ENCODE results near the gene HDAC4.

Gene HDAC4

GRCh38 chr2:239095460-239096081 is 305.2 kb downstream of the HDAC4 start:
- ChIA-PET POLR2A (no interaction called here), CTCF (no interaction called here)
- no peak for DNase-seq (ENCODE audit: extremely low spot score)
- TF ChIP-seq NFRKB (IDR thresholded peaks at IDR 0.05) (no peak), L3MBTL2 (conservative IDR thresholded peaks at IDR 0.05) (no peak), ZNF384 (IDR thresholded peaks at IDR 0.05) (no peak), FOXA1 (IDR thresholded peaks at IDR 0.05) (no peak), LEF1 (IDR thresholded peaks at IDR 0.05; ENCODE audit: borderline replicate concordance) (no peak), ELF4 (IDR thresholded peaks at IDR 0.05) (no peak), PKNOX1 (IDR thresholded peaks at IDR 0.05) (no peak), FOXK2 (IDR thresholded peaks at IDR 0.05) (no peak), HDGF (IDR thresholded peaks at IDR 0.05; ENCODE audit: borderline replicate concordance) (no peak), TARDBP (IDR thresholded peaks at IDR 0.05) (no peak), SP1 (IDR thresholded peaks at IDR 0.05) (no peak), SUZ12 (IDR thresholded peaks at IDR 0.05) (no peak), BHLHE40 (IDR thresholded peaks at IDR 0.05; ENCODE audit: borderline replicate concordance) (no peak), CTBP1 (IDR thresholded peaks at IDR 0.05; ENCODE audit: borderline replicate concordance) (no peak), FOXM1 (IDR thresholded peaks at IDR 0.05; ENCODE audit: borderline replicate concordance) (no peak)

GRCh38 chr2:239094867-239095266 is 306.0 kb downstream of the HDAC4 start:
- CTCF ChIA-PET, result no interaction called here
- POLR2A ChIA-PET, result no interaction called here
- no peak for DNase-seq (ENCODE audit: extremely low spot score)
- TF ChIP-seq HDGF (IDR thresholded peaks at IDR 0.05; ENCODE audit: borderline replicate concordance), result no peak

GRCh38 chr2:239093952-239094351 is 306.9 kb downstream of the HDAC4 start:
- no peak for TF ChIP-seq SUZ12 (IDR thresholded peaks at IDR 0.05)
- no peak for TF ChIP-seq TARDBP (IDR thresholded peaks at IDR 0.05)
- TF ChIP-seq NFRKB (IDR thresholded peaks at IDR 0.05), result no peak
- TF ChIP-seq CTBP1 (IDR thresholded peaks at IDR 0.05; ENCODE audit: borderline replicate concordance), result no peak
- no peak for TF ChIP-seq FOXK2 (IDR thresholded peaks at IDR 0.05)
- no peak for TF ChIP-seq ELF4 (IDR thresholded peaks at IDR 0.05)
- TF ChIP-seq FOXM1 (IDR thresholded peaks at IDR 0.05; ENCODE audit: borderline replicate concordance), result no peak
- no peak for TF ChIP-seq FOXA1 (IDR thresholded peaks at IDR 0.05)
- TF ChIP-seq BHLHE40 (IDR thresholded peaks at IDR 0.05; ENCODE audit: borderline replicate concordance), result no peak
- ChIA-PET POLR2A (no interaction called here), CTCF (no interaction called here)
- no peak for DNase-seq (ENCODE audit: extremely low spot score)

GRCh38 chr2:239093542-239093941 is 307.3 kb downstream of the HDAC4 start:
- no peak for DNase-seq (ENCODE audit: extremely low spot score)
- TF ChIP-seq L3MBTL2 (conservative IDR thresholded peaks at IDR 0.05) (no peak), HDGF (IDR thresholded peaks at IDR 0.05; ENCODE audit: borderline replicate concordance) (no peak), NFRKB (IDR thresholded peaks at IDR 0.05) (no peak), BHLHE40 (IDR thresholded peaks at IDR 0.05; ENCODE audit: borderline replicate concordance) (no peak), FOXK2 (IDR thresholded peaks at IDR 0.05) (no peak)
- ChIA-PET POLR2A (no interaction called here), CTCF (interaction anchor here (0.6 kb wide), 1 partner anchor 23 kb away, joined by 4 read pairs; no protein-coding TSS in a partner anchor)

GRCh38 chr2:239092571-239093294 is 308.1 kb downstream of the HDAC4 start:
- CTCF ChIA-PET, result interaction anchor here (0.6 kb wide), 1 partner anchor 24 kb away, joined by 4 read pairs; no protein-coding TSS in a partner anchor
- POLR2A ChIA-PET, result no interaction called here
- no peak for DNase-seq (ENCODE audit: extremely low spot score)
- no peak for TF ChIP-seq BHLHE40 (IDR thresholded peaks at IDR 0.05; ENCODE audit: borderline replicate concordance)
- no peak for TF ChIP-seq L3MBTL2 (conservative IDR thresholded peaks at IDR 0.05)
- TF ChIP-seq ZNF384 (IDR thresholded peaks at IDR 0.05), result no peak

GRCh38 chr2:239089884-239090283 is 310.9 kb downstream of the HDAC4 start:
- CTCF ChIA-PET, result no interaction called here

GRCh38 chr2:239087046-239087710 is 313.6 kb downstream of the HDAC4 start:
- CTCF ChIA-PET, result no interaction called here
- no peak for TF ChIP-seq LEF1 (IDR thresholded peaks at IDR 0.05; ENCODE audit: borderline replicate concordance)
- TF ChIP-seq BHLHE40 (IDR thresholded peaks at IDR 0.05; ENCODE audit: borderline replicate concordance), result no peak
- TF ChIP-seq ARNT (IDR thresholded peaks at IDR 0.05), result no peak
- no peak for TF ChIP-seq ELF4 (IDR thresholded peaks at IDR 0.05)
- TF ChIP-seq L3MBTL2 (conservative IDR thresholded peaks at IDR 0.05), result no peak
- POLR2A ChIA-PET, result no interaction called here
- DNase-seq (ENCODE audit: extremely low spot score), result no peak

More at GRCh38 chr2:239089884-239090283, 310.9 kb downstream of the HDAC4 start:
- no peak for DNase-seq (ENCODE audit: extremely low spot score)
- POLR2A ChIA-PET, result no interaction called here
- no peak for TF ChIP-seq ELF4 (IDR thresholded peaks at IDR 0.05)
- TF ChIP-seq NFRKB (IDR thresholded peaks at IDR 0.05), result no peak
- TF ChIP-seq FOXA1 (IDR thresholded peaks at IDR 0.05), result no peak
- no peak for TF ChIP-seq TARDBP (IDR thresholded peaks at IDR 0.05)
- no peak for TF ChIP-seq CTBP1 (IDR thresholded peaks at IDR 0.05; ENCODE audit: borderline replicate concordance)
- no peak for TF ChIP-seq FOXM1 (IDR thresholded peaks at IDR 0.05; ENCODE audit: borderline replicate concordance)
- no peak for TF ChIP-seq BHLHE40 (IDR thresholded peaks at IDR 0.05; ENCODE audit: borderline replicate concordance)
- no peak for TF ChIP-seq SUZ12 (IDR thresholded peaks at IDR 0.05)
- TF ChIP-seq L3MBTL2 (conservative IDR thresholded peaks at IDR 0.05), result no peak
- no peak for TF ChIP-seq SP1 (IDR thresholded peaks at IDR 0.05)

All from HEK293T (cell line).